ENCODE data around the gene CDK5R2.

DNA sequence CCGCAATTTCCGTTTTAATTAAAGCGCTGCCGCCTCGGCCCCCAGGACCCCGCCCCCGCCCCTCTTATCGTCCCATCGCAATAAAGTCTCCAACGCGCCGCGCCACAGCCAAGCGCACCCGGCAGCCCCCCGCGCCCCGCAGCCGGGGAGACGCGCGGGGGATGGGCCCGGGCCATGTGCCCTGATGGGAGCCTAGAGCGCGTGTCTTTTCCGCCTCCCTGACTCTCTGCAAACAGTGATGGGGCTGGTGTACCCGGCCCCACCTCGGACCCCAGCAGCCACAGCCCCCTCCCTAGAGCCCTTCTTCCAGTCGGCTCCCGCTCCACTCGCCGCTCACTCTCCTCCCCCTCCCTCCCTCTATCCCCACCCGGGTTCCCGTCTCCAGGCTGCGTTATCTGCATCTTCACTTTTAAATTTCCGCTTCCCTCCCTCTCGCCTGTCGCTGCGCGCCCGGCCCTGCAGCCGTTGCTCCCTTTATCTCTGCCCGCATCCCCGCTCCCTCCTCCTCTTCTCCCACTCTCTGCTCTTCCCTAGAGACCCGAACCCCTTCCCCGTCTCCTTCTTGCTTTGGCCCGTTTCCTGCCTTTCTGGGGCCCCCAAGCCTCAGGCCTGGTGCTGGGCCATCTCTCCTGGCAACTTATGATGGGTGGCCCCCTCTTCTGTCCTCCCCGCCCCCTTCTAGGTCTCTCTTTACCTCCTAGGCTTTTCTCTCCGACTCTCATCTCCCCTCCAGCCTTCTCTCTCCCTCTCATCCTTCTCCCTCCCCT is 26.0 kb downstream of the CDK5R2 start:
- TF ChIP-seq EZH2 (IDR thresholded peaks at IDR 0.05; ENCODE audit: low read depth) (no peak), CTCF (conservative IDR thresholded peaks at IDR 0.05) (no peak)
